ENCODE data around the gene STRA8. TPM values are rescaled to one million over a fixed set of nuclear protein-coding genes. Genes with fewer than 3 reads are reported as not detected.

The STRA8 gene
- total RNA-seq, 1 experiment from 2014 or later = not detected

DNA sequence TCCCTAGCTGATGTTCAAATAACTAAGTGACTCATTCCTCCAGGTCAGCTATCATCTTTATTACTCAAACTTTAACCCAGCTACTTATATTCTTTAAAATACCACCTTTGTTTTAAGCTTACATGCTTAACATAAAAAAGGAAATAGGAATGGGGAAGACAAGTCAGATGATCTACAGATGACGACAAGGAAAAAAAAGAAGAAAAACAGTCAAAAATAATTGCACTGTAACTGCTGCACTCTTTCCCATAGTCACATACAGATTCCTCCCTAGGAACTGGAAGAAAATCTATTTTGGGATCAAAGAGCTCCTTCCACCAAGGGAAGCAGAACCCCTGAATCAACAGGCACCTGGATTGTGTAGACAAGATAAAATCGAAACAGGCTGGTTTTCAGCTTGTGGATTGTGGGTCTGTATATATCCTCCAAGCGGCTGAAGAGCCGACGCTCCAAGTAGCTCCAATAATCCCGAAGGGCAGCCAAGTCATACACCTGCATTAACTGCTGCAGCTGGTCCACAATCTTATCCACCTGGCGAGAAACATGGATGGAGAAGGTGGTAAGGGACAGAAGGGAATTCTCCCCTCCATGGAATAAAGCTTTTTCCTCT lies 24.3 kb upstream of the STRA8 start:
- H4K8ac ChIP-seq (replicated peaks; ENCODE audit: insufficient read length, low read depth, low read length) = no peak overlapping the region
- no peak overlapping the region for H3K9ac ChIP-seq (ENCODE audit: extremely low read depth, insufficient read length, low read length)
- peaks cover 8% of the 10 kb centered on the region for H3K23me2 ChIP-seq (ENCODE audit: insufficient read length, low read depth, low read length, poor library complexity, severe bottlenecking)
- H2AK5ac ChIP-seq (ENCODE audit: insufficient read length, low read length) = no peak overlapping the region
- H3K4me2 ChIP-seq (ENCODE audit: insufficient read depth, insufficient read length, low read length) = no peak overlapping the region
- 0 out of 2 replicates have a peak, but pooled peaks cover 2% of the 10 kb centered on the region for H3K4me1 ChIP-seq (ENCODE audit: insufficient read depth, low read length)
- Mint-ChIP-seq H3K36me3 (ENCODE audit: insufficient read depth in 1 of 3, low read depth in 3 of 3) (peaks cover 0 to 8% (median 0%) of the 10 kb centered on the region in 3 experiments; a peak in 3 of 7 replicates), H3K4me1 (peaks cover 10 to 24% of the 10 kb centered on the region in 2 experiments), H3K4me3 (no peak overlapping the region), H3K27me3 (ENCODE audit: low read depth) (peaks cover 10% of the 10 kb centered on the region), H3K27ac (no peak overlapping the region), H3K9me3 (no peaks in the 10 kb centered on the region)
- TF ChIP-seq, protein P1, sequence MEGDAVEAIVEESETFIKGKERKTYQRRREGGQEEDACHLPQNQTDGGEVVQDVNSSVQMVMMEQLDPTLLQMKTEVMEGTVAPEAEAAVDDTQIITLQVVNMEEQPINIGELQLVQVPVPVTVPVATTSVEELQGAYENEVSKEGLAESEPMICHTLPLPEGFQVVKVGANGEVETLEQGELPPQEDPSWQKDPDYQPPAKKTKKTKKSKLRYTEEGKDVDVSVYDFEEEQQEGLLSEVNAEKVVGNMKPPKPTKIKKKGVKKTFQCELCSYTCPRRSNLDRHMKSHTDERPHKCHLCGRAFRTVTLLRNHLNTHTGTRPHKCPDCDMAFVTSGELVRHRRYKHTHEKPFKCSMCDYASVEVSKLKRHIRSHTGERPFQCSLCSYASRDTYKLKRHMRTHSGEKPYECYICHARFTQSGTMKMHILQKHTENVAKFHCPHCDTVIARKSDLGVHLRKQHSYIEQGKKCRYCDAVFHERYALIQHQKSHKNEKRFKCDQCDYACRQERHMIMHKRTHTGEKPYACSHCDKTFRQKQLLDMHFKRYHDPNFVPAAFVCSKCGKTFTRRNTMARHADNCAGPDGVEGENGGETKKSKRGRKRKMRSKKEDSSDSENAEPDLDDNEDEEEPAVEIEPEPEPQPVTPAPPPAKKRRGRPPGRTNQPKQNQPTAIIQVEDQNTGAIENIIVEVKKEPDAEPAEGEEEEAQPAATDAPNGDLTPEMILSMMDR (conservative IDR thresholded peaks at IDR 0.05) = no peak
- no peak overlapping the region for H4K5ac ChIP-seq (ENCODE audit: insufficient read length, low read depth, low read length)
- no peaks in the 10 kb centered on the region for H3K79me1 ChIP-seq (ENCODE audit: insufficient read depth, low read depth, low read length, poor library complexity, severe bottlenecking)
- no CpG with 5 or more reads among the region's 7 CpGs for WGBS (ENCODE audit: extremely low coverage, insufficient read length, low lambda C conversion rate)
- no peak for DNase-seq
- no peak overlapping the region for H3K27ac ChIP-seq (ENCODE audit: insufficient read length, low read depth, low read length)
- H3K4ac ChIP-seq (ENCODE audit: low read depth, low read length) = no peak overlapping the region
- H2BK12ac ChIP-seq (ENCODE audit: insufficient read length, low read depth, low read length) = no peak overlapping the region
- no peak overlapping the region for H2BK15ac ChIP-seq (ENCODE audit: low read depth, low read length)
- H3K27me3 ChIP-seq (ENCODE audit: insufficient read depth, low read length) = no peaks in the 10 kb centered on the region
- H3T11ph ChIP-seq (ENCODE audit: low read length) = no peak overlapping the region
- H4K91ac ChIP-seq (ENCODE audit: insufficient read length, low read depth, low read length) = no peak overlapping the region
- no peak overlapping the region for H2BK20ac ChIP-seq (ENCODE audit: low read depth, low read length, poor library complexity, severe bottlenecking)
- H3K23ac ChIP-seq (ENCODE audit: insufficient read length, low read depth, low read length) = no peak overlapping the region
- H4K20me1 ChIP-seq (ENCODE audit: control insufficient read depth, insufficient read depth, insufficient read length) = no peaks in the 10 kb centered on the region
- no peak overlapping the region for H2AFZ ChIP-seq (ENCODE audit: low read length)
- H2BK5ac ChIP-seq (ENCODE audit: insufficient read length, low read length) = no peak overlapping the region
- H3K9me3 ChIP-seq (ENCODE audit: control insufficient read depth, low read depth, low read length) = no peaks in the 10 kb centered on the region
- no peak overlapping the region for H3K56ac ChIP-seq (ENCODE audit: insufficient read length, low read depth, low read length)
- no peak overlapping the region for H2BK120ac ChIP-seq (ENCODE audit: low read depth, low read length, poor library complexity, severe bottlenecking)
- H3K14ac ChIP-seq (ENCODE audit: insufficient read depth, low read length) = no peak overlapping the region
- no peak overlapping the region for H3K18ac ChIP-seq (ENCODE audit: insufficient read length, low read depth, low read length)
- no peaks in the 10 kb centered on the region for H3K79me2 ChIP-seq (ENCODE audit: insufficient read depth, low read length)

Measured in H9 (cell line).